AG04450 (cell line): Measurements from ENCODE around the gene ERO1A. TPM values are rescaled to one million over a fixed set of nuclear protein-coding genes. Genes with fewer than 3 reads are reported as not detected.

Experiments
- CTCF ChIA-PET: fragments of 300-600, 350-600 bp; formaldehyde crosslinking; extraction: SDS; loops from one replicate; lab custom pipeline; 2022; ENCODE audit warnings: antibody characterized with exemption, inconsistent platforms; lab: Charles Lee
- POLR2A ChIA-PET: fragments of 350-600 bp; formaldehyde crosslinking; extraction: SDS; loops from one replicate; lab custom pipeline; 2021; ENCODE audit warnings: antibody characterized with exemption, inconsistent platforms; lab: Yijun Ruan, JAX
- DNase-seq: peaks from one replicate; pipeline ENCODE4 v3.0.0-alpha.2; 2011; ENCODE audit warnings: low read depth, low spot score
- H3K27ac ChIP-seq: one replicate; pipeline ENCODE4 v1.5.1; 2012; ENCODE audit warnings: low read depth, low read length, control low read depth
- H3K27me3 ChIP-seq: one replicate; pipeline ENCODE4 v1.6.0; 2012; ENCODE audit warnings: low read length; ENCODE audit not compliant: control insufficient read depth, insufficient read depth
- H3K4me3 ChIP-seq: 2 replicates; pipeline ENCODE4 v1.5.1; 2011; ENCODE audit warnings: mild to moderate bottlenecking, low read depth, low read length, control low read depth
- H3K9me3 ChIP-seq: 2 replicates; pipeline ENCODE4 v1.5.1; 2012; ENCODE audit warnings: low read length; ENCODE audit not compliant: control insufficient read depth, insufficient read depth
- polyA plus RNA-seq: library from polyadenylated mRNA; depleted of rRNA; stranded (reverse); fragments of >200 nt; gene quantifications from 2 replicates; pipeline ENCODE4 v1.2.3, GENCODE V29; 2011
- TF ChIP-seq, protein P1 (sequence below): IDR thresholded peaks from 2 replicates; pipeline ENCODE4 v1.5.1; 2011; ENCODE audit warnings: low read depth, low read length, control low read depth, inconsistent platforms

Gene ERO1A
- polyA plus RNA-seq, 1 experiment, result 43.6 TPM

DNA sequence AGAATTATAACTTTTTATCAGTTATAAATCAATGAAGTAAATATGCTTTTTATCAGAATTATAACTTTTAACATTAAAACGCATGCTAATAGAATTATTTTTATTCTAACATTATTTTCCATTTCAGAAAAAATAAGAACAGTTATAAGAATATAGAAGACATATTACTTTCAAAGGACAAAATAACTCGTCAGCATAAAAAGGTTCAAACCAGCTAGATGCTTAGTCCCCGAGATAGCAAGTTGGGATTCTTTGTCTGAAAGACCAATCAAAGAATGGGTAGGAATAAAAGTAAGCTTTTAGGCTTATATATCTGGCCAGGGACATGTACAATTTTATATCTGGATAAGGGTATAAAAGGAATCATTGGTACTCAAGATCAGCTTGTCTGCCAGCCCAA lies 76.8 kb downstream of the ERO1A start:
- ChIA-PET POLR2A (no interaction called here), CTCF (interaction anchor here (0.5 kb wide), 1 partner anchor 24 kb away, joined by 3 read pairs; no protein-coding TSS in a partner anchor)
- Histone ChIP-seq H3K4me3 (no peak overlapping the region), H3K27ac (no peak overlapping the region), H3K27me3 (no peaks in the 10 kb centered on the region), H3K9me3 (no peaks in the 10 kb centered on the region)
- TF ChIP-seq, protein P1, sequence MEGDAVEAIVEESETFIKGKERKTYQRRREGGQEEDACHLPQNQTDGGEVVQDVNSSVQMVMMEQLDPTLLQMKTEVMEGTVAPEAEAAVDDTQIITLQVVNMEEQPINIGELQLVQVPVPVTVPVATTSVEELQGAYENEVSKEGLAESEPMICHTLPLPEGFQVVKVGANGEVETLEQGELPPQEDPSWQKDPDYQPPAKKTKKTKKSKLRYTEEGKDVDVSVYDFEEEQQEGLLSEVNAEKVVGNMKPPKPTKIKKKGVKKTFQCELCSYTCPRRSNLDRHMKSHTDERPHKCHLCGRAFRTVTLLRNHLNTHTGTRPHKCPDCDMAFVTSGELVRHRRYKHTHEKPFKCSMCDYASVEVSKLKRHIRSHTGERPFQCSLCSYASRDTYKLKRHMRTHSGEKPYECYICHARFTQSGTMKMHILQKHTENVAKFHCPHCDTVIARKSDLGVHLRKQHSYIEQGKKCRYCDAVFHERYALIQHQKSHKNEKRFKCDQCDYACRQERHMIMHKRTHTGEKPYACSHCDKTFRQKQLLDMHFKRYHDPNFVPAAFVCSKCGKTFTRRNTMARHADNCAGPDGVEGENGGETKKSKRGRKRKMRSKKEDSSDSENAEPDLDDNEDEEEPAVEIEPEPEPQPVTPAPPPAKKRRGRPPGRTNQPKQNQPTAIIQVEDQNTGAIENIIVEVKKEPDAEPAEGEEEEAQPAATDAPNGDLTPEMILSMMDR, result no peak
- no peak for DNase-seq

DNA sequence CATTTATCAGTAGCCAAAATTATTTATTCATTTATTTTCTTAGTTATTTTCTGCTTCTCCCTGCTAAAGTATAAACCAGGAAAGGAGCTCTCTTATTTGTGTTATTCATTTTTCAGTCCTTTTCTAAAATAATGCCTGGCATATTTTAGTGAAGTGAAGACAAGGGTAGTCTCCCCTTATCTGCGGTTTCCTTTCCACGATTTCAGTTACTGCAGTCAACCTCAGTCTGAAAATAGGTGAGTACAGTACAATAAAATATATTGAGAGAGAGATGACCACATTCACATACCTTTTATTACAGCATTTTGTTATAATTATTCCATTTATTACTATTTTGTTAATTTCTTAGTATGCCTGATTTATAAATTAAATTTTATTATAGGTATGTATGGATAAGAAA lies 85.2 kb downstream of the ERO1A start:
- Histone ChIP-seq H3K9me3 (no peaks in the 10 kb centered on the region), H3K27ac (no peak overlapping the region), H3K4me3 (no peak overlapping the region), H3K27me3 (no peaks in the 10 kb centered on the region)
- POLR2A ChIA-PET, result no interaction called here
- DNase-seq, result no peak
- CTCF ChIA-PET, result no interaction called here
- TF ChIP-seq, protein P1, result no peak

DNA sequence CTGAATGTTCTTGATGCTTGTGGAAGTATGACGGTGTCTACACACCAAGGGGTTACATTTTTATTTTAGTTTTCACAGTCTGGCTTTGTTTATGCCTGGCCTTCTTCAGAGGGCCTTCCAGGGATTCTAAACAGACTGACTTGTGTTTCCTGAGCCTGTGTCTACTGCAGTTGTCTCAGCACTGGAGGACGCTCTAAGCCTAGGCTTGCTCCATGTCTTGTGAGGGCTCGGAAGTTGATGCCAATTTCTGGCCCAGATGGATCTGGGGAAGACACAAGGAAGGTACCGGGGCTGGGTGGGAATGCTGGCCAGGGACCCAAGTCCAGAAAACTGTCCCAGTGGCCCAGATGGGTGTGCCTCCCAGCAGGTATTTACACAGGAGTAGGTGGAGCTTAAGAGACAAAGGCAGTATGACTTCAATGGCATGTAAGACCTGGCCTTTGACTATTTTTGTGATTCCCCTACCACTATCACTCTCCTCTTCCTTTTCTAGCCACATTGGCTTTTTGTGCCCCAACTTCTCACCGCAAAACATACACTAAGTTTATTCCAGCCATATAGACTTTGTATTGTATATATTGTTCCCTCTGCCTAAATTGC lies 85.8 kb downstream of the ERO1A start:
- ChIA-PET POLR2A (no interaction called here), CTCF (no interaction called here)
- Histone ChIP-seq H3K27me3 (no peaks in the 10 kb centered on the region), H3K27ac (no peak overlapping the region), H3K9me3 (0 out of 2 replicates have a peak, but pooled peaks cover under 1% of the 10 kb centered on the region), H3K4me3 (no peak overlapping the region)
- DNase-seq, result no peak
- TF ChIP-seq, protein P1, result no peak

DNA sequence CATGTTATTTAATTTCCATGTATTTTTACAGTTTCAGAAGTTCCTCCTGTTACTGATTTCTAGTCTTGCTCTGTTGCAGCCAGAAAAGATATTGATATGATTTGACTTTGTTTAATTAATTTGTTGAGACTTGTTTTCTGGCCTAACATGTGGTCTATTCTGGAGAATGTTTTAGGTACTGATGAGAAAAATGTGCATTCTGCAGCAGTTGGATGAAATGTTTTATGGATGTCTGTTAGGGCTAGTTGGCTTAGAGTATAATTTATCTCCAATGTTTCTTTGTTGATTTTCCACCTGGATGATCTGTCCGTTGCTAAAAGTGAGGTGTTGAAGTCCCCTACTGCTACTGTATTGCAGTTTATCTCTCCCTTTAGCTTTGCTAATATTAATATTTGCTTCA lies 88.3 kb downstream of the ERO1A start:
- POLR2A ChIA-PET, result no interaction called here
- H3K27ac ChIP-seq, result no peak overlapping the region
- TF ChIP-seq, protein P1, result no peak
- H3K27me3 ChIP-seq, result no peaks in the 10 kb centered on the region
- CTCF ChIA-PET, result no interaction called here
- 0 out of 2 replicates have a peak, but pooled peaks cover 2% of the 10 kb centered on the region for H3K9me3 ChIP-seq
- H3K4me3 ChIP-seq, result no peak overlapping the region
- no peak for DNase-seq

DNA sequence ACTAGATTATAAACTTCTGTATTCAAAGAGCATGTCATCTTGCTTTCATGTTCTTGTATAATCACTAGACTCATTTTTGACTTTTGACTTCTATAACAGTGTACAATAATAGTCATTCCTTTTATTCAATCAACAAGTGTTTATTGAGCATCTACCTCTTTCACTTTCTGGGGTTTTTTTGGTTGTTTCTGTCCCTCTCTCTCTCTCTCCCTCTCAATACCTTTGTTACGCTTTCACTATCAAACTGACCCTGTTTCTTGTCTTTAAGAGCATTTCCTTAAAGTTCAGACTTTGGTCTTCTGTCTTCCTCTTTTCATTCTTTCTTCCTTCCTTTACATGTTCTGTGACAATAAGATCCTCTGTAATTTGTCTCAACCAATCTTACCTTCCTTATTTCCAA lies 93.2 kb downstream of the ERO1A start:
- TF ChIP-seq, protein P1, result no peak
- ChIA-PET CTCF (no interaction called here), POLR2A (no interaction called here)
- Histone ChIP-seq H3K27ac (no peak overlapping the region), H3K9me3 (0 out of 2 replicates have a peak, but pooled peaks cover 2% of the 10 kb centered on the region), H3K27me3 (no peaks in the 10 kb centered on the region), H3K4me3 (no peak overlapping the region)
- no peak for DNase-seq
